GM19328 (cell line): Measurements from ENCODE around the gene SLC8A2.

Experiments
- ATAC-seq: cut with Tn5 transposase; IDR thresholded peaks from one replicate; pipeline ENCODE4 v1.9.1; 2021; ENCODE audit warnings: mild to moderate bottlenecking, moderate library complexity; ENCODE audit not compliant: unreplicated experiment

Gene SLC8A2, protein sequence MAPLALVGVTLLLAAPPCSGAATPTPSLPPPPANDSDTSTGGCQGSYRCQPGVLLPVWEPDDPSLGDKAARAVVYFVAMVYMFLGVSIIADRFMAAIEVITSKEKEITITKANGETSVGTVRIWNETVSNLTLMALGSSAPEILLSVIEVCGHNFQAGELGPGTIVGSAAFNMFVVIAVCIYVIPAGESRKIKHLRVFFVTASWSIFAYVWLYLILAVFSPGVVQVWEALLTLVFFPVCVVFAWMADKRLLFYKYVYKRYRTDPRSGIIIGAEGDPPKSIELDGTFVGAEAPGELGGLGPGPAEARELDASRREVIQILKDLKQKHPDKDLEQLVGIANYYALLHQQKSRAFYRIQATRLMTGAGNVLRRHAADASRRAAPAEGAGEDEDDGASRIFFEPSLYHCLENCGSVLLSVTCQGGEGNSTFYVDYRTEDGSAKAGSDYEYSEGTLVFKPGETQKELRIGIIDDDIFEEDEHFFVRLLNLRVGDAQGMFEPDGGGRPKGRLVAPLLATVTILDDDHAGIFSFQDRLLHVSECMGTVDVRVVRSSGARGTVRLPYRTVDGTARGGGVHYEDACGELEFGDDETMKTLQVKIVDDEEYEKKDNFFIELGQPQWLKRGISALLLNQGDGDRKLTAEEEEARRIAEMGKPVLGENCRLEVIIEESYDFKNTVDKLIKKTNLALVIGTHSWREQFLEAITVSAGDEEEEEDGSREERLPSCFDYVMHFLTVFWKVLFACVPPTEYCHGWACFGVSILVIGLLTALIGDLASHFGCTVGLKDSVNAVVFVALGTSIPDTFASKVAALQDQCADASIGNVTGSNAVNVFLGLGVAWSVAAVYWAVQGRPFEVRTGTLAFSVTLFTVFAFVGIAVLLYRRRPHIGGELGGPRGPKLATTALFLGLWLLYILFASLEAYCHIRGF

DNA sequence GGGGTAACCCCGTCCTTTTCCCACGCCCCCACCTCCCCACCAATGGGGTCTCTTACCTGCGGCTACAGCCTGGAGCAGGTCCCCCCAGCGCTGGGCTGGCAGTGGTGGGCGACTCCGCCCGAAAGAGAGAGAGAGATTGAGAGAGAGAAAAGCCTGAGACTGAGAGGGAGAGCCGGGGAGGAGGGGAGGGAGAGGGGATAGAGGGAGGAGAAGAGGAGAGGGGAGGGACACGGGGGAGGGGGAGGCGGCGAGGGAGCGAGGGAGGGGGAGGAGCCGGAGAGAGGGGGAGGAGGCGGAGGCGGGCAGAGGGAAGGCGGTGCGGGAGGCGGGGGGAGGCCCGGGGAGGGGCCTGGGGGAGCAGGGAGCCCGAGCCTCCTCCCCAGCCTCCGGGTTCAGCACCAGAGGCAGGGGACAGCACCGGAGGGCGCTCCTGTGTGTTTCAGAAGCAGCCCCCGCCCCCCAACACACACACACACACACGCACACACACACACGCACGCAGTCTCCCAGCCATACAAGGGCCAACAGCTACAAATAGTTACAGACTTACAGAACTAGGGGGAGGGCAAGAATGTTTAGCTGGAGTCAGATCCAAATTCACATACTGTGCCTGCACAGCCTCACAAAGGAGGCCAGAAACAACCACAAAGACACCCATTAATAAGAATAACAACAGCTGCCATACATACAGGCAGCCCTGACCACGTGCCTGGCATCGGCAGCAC is at the start of gene SLC8A2:
SLC8A2 (minus strand) TSS at position 161 of the 725 bp plus-strand sequence. CDS start 5,490 bp downstream, outside the sequence.
- no peak for ATAC-seq

DNA sequence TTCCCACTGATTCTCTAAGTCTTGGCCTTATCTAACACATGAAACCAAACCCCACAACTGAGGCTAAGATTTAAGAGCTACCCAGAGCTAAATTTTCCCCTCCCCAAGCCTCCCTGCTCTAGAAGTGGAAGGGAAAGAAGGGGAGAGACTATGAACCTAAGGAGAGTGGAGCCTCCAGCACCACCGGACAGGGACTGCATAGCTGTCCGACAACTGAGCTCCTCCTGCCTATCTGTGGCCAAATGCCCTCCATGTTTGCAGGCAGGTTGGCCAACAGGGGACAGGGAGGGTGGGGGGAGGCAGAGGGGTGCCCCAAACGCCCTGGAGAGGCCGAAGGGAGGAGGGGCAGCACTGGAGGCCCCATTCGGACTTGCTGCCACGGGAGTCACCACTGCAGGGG is 49.1 kb upstream of the SLC8A2 start:
- ATAC-seq: no peak

DNA sequence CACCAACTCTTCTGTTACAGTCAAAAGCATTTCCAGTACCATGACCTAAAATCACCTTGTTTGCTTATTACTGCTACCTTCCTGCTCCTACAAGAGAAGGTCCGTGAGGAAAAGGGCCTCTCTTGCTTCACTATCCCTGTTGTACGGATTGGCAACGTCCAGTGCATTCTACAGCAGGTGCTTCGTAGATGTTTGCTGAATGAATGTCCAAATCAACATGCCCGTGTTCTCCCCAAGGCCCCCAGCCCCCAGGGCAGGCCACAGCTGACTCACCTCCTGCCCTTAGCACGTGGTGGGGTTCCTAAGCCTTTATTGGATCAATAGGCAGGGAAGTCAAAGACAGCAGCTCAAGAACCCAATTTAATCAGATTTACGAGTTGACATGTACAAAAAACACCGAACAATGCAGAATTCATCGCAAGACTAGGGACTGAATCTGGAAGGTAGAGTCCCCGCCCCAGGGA is 48.7 kb upstream of the SLC8A2 start:
- no peak for ATAC-seq

DNA sequence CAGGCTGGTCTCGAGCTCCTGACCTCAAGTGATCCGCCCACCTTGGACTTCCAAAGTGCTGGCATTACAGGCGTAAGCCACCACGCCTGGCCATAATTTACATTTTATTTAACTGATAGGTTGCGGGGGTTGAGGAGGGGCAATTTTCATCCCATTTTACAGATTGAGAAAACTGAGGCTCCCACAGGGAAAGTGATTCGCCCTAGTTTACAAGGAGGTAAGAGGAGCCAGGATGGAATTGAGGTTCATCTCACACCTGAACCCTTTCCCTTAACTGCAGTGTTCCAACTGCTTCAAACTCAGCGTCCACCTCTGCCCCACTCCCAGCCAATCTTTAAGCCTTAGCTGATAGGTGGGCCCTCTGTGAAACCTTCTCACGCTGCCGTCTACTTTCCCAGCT is 47.2 kb upstream of the SLC8A2 start:
- no peak for ATAC-seq

DNA sequence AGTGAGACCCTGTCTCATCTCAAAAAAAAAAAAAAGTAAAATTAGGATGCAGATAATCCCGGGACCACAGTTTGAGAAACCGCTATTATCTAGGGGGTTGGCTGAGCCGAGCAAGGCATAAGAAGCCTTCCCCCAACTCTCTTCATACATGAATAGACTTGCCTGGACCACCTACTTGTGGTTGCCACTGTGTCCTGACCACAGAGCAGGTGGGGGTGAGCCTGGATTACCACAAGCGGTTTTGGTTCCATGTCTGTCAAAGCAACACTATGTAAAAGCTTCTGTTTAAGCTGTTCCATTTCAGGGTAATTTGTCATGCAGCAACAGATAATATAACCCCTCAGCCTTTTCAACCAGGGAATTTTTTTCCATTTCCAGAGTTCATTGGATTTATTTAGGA is 46.4 kb upstream of the SLC8A2 start:
- no peak for ATAC-seq

DNA sequence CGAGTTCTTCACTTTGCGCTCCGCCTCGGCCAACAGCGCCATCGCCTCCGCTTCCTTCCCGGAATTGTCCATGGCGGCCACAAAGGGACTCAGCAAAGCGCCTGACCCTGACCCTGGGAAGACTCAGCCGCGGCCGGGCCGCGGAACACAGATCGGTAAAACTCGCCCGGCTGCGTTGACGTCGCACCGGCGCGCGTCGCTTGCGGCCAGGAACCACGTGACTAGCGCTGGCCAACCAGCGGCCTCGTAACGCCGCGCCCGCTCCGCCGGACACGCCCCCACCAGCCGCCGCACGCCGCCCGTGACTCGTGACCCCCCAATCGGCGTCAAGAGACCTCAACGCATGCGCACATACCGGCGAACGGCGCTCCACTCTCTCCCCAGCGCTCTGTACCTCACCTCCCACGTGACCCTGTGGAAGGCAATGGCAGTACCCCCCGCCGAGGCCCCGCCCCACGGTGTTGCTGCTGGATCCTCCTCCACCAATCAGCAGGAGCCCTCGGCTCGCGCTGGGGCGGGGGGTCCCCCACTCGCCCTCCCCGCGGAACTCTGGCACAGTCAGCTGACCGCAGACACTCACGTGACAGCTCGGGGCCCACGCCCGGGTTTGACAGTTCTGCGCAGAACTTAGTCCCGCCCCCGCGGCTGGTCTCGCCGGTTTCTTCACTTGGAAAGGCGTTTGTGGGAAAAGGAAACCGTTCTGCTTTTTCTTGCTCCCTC is 43.3 kb upstream of the SLC8A2 start, which contains the start of gene NAPA:
NAPA (minus strand) TSS at position 195 of the 720 bp plus-strand sequence; CDS start at position 72, 123 bp downstream.
- ATAC-seq: peak; percentile 76

DNA sequence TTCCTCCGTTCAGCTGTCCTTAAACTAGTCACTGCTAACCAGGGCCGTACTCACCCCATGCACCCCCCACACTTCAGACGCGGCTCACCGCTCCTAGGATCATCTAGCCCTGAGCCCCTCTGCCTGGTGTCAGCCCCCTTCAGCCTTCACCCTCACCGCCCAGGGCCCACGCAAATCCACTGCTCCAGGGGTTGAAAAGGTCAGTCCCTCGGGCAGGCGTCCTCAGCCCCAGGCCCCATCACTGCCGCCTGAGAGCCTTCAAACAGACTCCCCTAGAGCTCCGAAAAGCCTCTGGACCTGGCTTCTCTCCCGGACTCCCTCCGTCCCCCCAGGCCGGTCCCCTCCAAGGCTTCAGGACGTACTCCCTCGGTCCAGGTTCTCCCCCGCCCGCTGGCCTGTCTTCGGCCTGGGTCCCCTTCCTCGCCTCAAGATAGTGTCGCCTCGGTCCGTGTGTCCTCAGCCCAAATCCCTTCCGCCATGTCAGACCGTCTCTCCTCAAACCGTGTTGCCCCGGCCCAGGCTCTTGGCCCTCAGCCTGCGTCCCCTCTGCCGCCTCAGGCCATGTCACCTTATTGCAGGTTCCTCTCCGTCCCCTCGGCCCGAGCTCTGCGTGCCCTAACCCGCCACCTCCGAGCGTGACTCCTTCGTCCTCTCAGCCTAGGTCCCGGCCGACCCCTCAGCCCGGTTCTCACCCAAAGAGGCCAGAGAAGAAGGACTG is 42.6 kb upstream of the SLC8A2 start:
- ATAC-seq: no peak

DNA sequence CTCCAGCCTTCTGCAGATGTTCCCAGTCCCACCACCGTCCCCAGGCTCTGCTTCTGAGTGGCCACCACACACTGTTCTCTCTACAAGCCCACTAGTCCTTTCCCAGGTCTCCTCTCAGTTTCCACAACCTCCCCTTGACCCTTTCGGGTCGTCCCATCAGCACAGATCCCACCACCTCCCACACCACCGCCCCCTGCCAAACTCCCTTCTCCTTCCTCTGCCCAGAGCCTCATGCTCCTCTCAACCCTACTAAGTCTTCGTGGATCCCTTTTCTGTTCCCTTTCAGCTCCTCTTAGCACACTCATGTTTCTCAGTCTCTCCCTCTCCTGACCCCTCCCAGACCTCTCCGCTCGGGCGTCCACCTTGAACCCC is 41.2 kb upstream of the SLC8A2 start:
- no peak for ATAC-seq

DNA sequence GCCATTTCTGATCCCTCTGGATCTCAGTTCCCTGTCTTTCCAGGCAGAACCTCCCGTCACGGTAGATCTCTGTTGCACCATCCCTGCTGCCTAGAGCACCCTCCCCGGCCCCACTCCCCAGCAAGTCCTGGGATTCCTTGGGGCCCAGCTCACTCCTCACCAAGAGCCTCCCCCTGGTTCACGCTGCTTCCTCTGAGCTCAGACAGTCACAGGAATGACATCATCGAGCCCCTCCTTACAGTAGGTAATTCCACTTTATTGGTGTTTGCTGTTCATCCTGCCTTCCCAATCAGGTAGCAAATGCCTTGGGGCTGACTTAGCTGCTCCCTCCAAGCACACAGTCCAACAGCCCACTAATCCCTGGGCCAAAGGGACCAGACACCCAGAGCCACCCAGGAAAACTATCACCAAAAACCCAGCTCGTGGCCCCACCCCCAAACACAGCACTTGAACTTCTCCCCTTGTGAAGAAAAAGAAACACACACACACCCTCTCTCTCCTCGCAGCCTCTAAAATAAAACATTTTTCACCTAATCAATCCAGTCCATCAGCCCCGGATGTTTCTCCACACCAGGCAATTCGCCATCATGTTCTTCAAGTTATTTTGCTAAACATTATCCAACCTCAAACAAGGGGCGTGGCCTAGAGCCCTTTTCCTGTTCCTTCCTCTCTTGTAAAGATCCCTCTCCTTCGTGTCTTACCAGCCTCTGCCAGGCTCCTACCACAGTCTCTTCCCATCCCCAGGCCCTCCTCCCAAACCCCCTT is 40.7 kb upstream of the SLC8A2 start:
- ATAC-seq: no peak

DNA sequence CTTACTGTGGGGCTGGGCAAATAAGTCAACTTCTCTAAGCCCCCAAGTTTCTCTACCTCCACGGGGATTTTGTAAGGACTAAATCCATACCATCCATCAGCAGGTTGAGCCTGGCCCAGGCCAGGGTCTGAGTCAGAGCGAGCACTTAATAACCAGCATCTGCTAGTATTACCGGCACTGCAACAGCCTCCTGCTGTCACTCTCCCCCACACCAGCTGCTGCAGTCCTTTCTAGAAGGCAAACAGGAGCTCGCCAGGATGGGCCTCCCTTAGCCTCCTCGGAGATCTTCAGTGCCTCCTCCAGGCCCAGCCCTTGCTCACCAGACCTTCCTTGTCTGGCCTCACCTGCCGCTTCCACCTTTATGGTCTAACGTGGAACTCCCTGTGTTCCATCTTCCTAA is 40.0 kb upstream of the SLC8A2 start:
- no peak for ATAC-seq

DNA sequence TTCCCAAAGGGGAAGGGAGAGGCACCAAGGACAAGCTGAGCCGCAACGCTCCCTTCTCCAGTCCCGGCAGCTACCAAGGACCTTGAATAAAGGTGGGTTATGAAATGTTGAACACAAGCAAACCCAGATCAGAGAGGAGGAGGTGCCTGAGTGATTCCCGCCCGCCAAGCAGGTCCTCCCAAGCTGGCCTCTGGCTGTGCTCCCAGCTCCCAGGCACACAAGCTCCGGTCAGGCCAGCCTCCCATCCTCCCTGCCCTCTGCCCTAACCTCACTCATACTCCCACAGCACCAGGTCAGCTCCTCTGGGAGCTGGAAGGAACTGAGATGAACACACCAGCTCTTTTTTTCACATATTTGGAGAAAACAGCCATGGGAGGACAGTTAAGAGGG is 39.4 kb upstream of the SLC8A2 start:
- no peak for ATAC-seq

DNA sequence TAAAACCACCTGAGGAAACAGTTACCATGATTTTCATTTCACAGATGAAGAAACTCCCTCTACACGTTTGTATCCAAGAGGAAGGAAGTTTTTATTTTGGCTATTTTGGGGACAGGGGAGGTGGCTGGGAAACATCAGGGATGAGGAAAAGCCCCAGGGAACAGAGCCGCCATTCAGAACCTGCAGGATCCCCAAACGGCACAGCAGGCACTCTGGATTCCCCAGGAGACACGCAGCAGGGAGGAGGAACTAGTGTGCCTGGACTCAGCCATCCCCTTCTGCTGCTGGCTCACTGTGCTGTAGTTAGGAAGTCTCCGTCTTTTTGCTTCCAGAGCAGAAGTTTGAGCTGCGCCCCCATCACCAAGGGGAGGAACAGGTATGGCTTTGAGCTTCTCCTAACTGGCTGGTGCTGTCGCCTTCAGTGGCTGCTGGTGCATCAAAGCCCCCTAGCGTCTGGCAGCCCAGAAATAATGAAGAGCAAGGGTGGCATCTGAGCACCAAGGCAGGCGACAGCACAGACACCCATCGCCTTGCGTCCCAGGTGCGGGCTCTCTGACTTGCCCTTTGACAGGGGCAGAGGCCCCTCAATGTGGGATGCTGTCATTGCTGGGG is 38.9 kb upstream of the SLC8A2 start:
- ATAC-seq: no peak

DNA sequence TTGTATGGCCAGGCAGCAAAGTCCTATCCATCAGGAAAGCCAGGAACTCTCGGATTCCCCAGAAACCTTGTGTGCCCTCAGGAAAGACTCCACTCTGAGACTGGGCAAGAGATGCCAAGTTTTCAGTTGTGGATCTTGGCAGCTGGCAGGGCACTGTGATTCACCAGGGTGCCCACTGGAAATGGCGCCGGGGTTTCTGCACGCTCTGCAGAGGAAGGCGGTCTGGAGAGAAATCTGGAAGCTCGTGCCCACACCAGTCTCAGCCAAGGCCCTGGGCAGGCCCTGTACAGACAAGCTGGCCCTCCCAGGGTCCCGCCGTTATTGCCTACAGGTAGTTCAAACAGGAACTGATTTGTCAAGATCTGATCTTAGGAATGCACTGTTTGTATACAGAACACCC is 38.3 kb upstream of the SLC8A2 start:
- ATAC-seq: no peak

DNA sequence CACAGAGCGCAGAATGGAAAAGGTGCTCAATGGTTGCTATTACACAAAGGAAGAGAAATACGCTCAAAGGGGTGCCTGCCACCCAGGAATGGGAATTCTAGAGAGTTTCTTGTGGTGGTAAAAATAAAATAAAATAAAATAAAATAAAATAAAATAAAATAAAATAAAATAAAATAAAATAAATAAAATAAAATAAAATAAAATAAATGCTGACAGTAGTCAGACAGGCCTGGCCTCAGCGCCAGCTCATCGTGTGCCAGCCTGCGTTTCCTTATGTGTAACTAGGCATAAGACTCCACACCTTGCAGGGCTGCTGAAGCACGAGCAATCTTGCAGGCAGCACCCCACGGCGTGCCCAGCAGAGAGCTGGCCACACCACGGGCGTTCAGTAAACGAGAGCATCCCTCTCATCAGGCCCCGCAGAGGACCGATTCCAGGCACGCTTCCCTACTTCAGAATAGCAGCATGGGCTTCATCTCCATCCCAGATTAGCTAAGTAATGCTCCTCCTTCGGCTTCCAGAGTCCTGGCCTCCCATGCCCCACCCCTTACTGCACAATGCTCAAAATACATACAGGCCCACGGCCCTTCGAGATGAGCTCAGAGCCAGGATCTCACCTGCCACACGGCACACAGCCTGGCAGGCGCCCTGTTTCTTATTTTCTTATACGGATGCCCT is 37.6 kb upstream of the SLC8A2 start:
- no peak for ATAC-seq

DNA sequence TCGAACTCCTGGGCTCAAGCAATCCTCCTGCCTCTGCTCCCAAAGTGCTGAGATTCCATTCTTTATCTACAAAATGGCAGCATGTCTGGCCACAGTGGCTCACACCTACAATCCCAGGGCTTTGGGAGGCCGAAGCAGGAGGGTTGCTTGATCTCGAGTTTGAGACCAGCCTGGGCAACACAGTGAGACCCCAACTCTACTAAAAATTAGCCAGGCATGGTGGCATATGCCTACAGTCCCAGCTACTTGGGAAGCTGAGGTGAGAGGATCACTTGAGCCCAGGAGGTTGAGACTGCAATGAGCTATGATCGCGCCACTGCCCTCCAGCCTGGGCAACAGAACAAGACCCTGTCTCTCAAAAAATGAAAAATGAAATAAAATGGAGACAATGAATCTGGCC is 37.0 kb upstream of the SLC8A2 start:
- no peak for ATAC-seq

DNA sequence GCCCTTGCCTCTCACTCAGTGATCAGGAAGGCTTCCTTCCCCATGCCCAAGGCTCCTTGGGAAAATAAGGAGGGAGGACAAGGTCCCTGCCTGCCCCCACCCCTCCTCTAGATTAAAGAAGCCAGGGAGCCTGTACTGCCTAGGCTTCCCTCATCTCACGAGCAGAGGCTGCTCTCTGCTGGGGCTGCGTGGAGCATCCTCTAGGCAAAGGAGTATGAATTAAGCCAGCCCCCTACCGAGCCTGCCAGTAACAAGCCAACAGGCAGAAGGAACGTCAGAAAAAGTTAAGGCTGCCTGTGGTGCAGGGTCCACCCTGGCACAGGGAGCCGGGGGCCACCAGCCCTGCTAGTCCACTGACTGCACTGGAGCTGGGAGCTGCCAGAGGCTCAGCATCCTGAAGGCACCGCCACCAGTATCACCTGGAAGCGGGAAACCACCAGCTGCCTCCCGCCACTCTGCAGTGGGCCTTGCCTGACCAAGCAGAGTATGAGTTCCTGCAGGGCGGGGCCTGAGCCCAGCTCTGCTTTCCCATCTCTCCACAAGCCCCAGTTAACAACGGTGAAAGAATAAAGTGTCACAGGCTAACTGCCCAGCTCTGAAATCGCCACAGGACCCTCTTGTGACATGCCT is 36.3 kb upstream of the SLC8A2 start:
- ATAC-seq: no peak

DNA sequence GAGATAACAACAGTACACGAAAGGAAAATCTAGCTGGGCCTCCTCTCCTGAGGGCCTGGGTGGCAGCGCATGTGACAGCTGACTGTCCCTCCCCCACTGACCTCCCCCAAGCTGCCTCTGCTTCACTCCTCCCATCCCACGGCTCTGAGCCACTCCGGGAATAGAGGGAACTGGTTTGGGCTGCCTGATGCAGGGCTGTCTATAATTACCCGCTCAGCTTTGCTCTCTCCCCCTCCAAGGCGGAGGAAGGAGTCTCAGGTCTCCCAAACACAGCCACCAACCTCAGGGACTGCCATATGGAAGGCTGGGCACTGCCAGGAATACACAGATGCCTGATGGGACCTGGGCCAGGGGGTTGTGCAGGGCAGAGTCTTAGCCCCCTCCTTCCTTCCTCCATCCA is 35.3 kb upstream of the SLC8A2 start:
- ATAC-seq: no peak

DNA sequence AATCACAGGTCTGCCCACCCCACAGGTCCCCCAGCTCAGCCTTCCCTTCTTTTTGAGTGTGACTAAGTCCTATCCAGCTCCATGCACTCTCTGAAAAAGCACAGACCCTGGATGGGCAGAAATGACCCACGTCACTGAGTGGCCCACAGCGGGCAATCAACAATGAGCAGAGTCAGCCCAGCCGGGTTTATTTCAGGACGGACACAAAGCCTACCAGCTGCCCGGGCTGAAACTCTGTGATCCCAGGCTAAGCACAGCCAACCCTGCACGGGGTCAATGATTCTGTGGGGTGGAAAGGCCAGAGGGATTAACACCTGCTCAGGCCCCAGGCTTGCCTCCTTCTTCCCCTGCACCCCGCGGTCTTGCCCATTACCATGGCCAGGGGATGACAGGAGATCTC is 34.8 kb upstream of the SLC8A2 start:
- ATAC-seq: no peak
